Gastrocnemius medialis (tissue), 4 donors: Measurements from ENCODE around the gene CCDC51. TPM values are rescaled to one million over a fixed set of nuclear protein-coding genes. Genes with fewer than 3 reads are reported as not detected.
"Not testable (repeated sequence)": the region's sequence is repeated elsewhere in the genome, so short reads cannot be mapped to it uniquely, and the experiment has no call there.

Experiments used
- ATAC-seq, 2 donors: fragments of 150-250 bp; one replicate each; pipeline ENCODE4 v1.9.1; 2016
- DNase-seq, 2 donors: peaks; one replicate each; pipeline ENCODE4 v3.0.0-alpha.2; 2019
- H3K27ac ChIP-seq, 4 donors: fragments of 200-600 bp; sonication (generic); 1 replicate in 1 of 4; 2 replicates in 3 of 4; pipeline ENCODE4 v1.5.1; 2016 to 2018; ENCODE audit warnings: mild to moderate bottlenecking in 2 of 4, moderate library complexity in 1 of 4
- H3K27me3 ChIP-seq, 3 donors: fragments of 200-600 bp; sonication (generic) in 2 of 3; 1 replicate in 1 of 3; 2 replicates in 2 of 3; pipeline versions ENCODE4 v1.5.1 to v1.6.0; 2016 to 2019; ENCODE audit warnings: mild to moderate bottlenecking in 1 of 3, moderate library complexity in 1 of 3
- H3K36me3 ChIP-seq, 2 donors: fragments of 200-600 bp; sonication (generic) in 1 of 2; one replicate each; pipeline ENCODE4 v1.5.1; 2017 to 2018
- H3K4me1 ChIP-seq, 2 donors: fragments of 200-600 bp; sonication (generic) in 1 of 2; one replicate each; pipeline ENCODE4 v1.5.1; 2016 to 2017; ENCODE audit warnings: mild to moderate bottlenecking in 2 of 2
- H3K4me3 ChIP-seq, 4 donors: fragments of 200-600 bp; sonication (generic) in 3 of 4; 1 replicate in 1 of 4; 2 replicates in 3 of 4; pipeline ENCODE4 v1.5.1; 2016 to 2019; ENCODE audit warnings: mild to moderate bottlenecking in 2 of 4
- H3K9me3 ChIP-seq, 3 donors: fragments of 200-600 bp; sonication (generic) in 2 of 3; 1 replicate in 1 of 3; 2 replicates in 2 of 3; pipeline ENCODE4 v1.5.1; 2016 to 2019
- POLR2A ChIP-seq, 2 donors: fragments of 450-650 bp; IDR thresholded peaks; one replicate each; pipeline ENCODE4 v1.6.1; 2017; ENCODE audit warnings: antibody characterized with exemption in 2 of 2, mild to moderate bottlenecking in 2 of 2, moderate library complexity in 2 of 2
- in situ Hi-C, 4 donors: fragments of 200-750 bp; cut with MboI; loops; one replicate each; pipeline versions ENCODE4 v1.15.0 to v1.8.0; 2017; ENCODE audit warnings: low sequenced_read_pairs in 4 of 4
- intact Hi-C: fragments of 100-400 bp; cut with DNase I; formaldehyde crosslinking; loops from one replicate; pipeline ENCODE4 v1.15.1; 2023; ENCODE audit warnings: low total_unique reads
- total RNA-seq, 4 donors: library from RNA; depleted of rRNA; stranded (reverse); fragments of >200 nt; gene quantifications; one replicate each; pipeline versions ENCODE4 v1.1.0 to v1.2.3, GENCODE V29; 2016
- TF ChIP-seq, protein P1 (sequence below), 5 experiments: fragments of 450-650 bp in 3 of 5; fragments of 200-600 bp in 2 of 5; sonication (generic) in 2 of 5; IDR thresholded peaks in 4 of 5; conservative IDR thresholded peaks in 1 of 5; 1 replicate in 4 of 5; 2 replicates in 1 of 5; pipeline ENCODE4 v1.5.1; 2016 to 2019; ENCODE audit warnings: antibody characterized with exemption in 5 of 5, mild to moderate bottlenecking in 3 of 5, moderate library complexity in 3 of 5

CCDC51 gene
- total RNA-seq, 4 donors from 2014 or later, result 4.9 to 12.2 (median 9.9) TPM

DNA sequence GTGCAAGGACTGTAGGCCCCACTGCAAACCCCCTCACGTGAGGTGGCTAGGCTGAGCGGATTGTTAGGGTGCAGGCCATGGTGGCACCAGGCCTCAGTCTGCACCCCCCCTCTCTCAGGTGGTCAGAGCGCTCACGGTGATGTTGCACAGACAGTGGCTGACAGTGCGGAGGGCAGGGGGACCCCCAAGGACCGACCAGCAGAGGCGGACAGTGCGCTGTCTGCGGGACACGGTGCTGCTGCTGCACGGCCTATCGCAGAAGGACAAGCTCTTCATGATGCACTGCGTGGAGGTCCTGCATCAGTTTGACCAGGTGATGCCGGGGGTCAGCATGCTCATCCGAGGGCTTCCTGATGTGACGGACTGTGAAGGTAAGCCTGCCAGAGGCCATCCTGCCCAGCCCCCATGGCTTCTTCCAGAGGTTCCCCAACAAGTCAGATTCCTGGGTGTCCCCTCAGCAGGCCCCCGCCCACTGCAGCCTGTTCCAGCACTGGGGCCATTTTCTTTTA lies 24.8 kb upstream of the CCDC51 start:
- no peak for DNase-seq
- in situ Hi-C loops (loop anchor here in 3 of 4 donors (5.0 to 10.0 kb wide), 3 partner anchors 80 to 93 kb away; partner anchors contain the start of gene PFKFB4 (in 1 of the 3)), intact Hi-C loops (loop anchor here (1.0 to 5.0 kb wide), 4 partner anchors 43 to 223 kb away; partner anchors contain the start of genes NCKIPSD and UQCRC1)
- ATAC-seq, result no peak
- H3K4me3 ChIP-seq, result no peak overlapping the region
- H3K27ac ChIP-seq, result peak overlapping the region; percentile 99 to 100 (median 100)
- H3K36me3 ChIP-seq, result peaks cover 0 to 32% of the 10 kb centered on the region in 2 donors
- H3K9me3 ChIP-seq, result no peaks in the 10 kb centered on the region
- H3K4me1 ChIP-seq, result peaks cover 33 to 34% of the 10 kb centered on the region in 2 donors
- TF ChIP-seq, protein P1, sequence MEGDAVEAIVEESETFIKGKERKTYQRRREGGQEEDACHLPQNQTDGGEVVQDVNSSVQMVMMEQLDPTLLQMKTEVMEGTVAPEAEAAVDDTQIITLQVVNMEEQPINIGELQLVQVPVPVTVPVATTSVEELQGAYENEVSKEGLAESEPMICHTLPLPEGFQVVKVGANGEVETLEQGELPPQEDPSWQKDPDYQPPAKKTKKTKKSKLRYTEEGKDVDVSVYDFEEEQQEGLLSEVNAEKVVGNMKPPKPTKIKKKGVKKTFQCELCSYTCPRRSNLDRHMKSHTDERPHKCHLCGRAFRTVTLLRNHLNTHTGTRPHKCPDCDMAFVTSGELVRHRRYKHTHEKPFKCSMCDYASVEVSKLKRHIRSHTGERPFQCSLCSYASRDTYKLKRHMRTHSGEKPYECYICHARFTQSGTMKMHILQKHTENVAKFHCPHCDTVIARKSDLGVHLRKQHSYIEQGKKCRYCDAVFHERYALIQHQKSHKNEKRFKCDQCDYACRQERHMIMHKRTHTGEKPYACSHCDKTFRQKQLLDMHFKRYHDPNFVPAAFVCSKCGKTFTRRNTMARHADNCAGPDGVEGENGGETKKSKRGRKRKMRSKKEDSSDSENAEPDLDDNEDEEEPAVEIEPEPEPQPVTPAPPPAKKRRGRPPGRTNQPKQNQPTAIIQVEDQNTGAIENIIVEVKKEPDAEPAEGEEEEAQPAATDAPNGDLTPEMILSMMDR (IDR thresholded peaks at IDR 0.05 in 4 of 5, conservative IDR thresholded peaks at IDR 0.05 in 1 of 5), result no peak
- no peaks in the 10 kb centered on the region for H3K27me3 ChIP-seq

DNA sequence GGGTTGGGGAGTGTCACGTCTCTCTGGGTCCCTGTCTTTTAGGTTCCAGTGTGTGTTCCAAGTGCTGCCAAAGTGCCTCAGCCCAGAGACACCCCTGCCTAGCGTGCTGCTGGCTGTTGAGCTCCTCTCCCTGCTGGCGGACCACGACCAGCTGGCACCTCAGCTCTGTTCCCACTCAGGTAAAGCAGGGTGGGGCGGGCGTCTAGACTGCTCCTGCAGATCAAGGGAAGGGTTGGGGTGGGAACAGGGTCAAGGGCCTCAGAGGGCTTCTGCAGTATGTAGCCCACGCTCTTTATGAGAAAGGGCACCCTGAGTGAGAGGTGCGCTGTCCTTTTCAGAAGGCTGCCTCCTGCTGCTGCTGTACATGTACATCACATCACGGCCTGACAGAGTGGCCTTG lies 23.8 kb upstream of the CCDC51 start:
- peaks cover 30 to 33% of the 10 kb centered on the region in 2 donors for H3K4me1 ChIP-seq
- ATAC-seq, result no peak
- H3K4me3 ChIP-seq, result no peak overlapping the region
- H3K36me3 ChIP-seq, result peaks cover 0 to 40% of the 10 kb centered on the region in 2 donors
- in situ Hi-C loops, result loop anchor here in 2 of 4 donors (5.0 to 10.0 kb wide), 2 partner anchors 81 to 84 kb away; no protein-coding TSS in a partner anchor
- no peaks in the 10 kb centered on the region for H3K9me3 ChIP-seq
- H3K27me3 ChIP-seq, result no peaks in the 10 kb centered on the region
- intact Hi-C loops, result no loop called here
- no peak for DNase-seq
- H3K27ac ChIP-seq, result no peak overlapping the region
- TF ChIP-seq, protein P1 (IDR thresholded peaks at IDR 0.05 in 4 of 5, conservative IDR thresholded peaks at IDR 0.05 in 1 of 5), result no peak
- no peak for TF ChIP-seq POLR2A (IDR thresholded peaks at IDR 0.05)

DNA sequence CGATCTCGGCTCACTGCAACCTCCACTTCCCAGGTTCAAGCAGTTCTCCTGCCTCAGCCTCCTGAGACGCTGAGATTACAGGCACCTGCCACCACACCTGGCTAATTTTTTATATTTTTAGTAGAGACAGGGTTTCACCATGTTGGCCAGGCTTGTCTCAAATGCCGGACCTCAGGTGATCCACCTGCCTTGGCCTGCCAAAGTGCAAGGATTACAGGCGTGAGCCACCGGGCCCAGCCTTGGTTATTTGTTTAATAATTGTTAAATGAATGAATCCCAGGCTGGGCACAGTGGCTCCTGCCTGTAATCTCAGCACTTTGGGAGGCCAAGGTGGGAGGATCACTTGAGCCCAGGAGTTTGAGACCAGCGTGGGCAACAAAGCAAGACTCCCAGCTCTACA lies 21.8 kb upstream of the CCDC51 start:
- intact Hi-C loops, result not testable (repeated sequence)

DNA sequence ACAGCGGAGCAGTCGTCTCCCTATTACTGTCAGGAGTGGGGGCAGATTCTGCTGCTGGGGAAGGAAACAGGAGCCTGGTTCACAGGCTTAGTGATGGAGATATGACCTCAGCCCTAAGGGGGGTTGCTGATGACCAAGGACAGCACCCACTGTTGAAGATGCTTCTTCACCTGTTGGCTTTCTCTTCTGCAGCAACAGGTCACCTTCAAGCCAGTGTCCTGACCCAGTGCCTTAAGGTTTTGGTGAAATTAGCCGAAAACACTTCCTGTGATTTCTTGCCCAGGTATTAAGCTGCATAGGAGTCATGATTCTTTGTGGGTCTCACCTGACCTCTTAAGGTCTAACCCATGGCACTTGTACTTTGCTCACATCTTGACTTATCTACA lies 20.6 kb upstream of the CCDC51 start:
- TF ChIP-seq POLR2A (IDR thresholded peaks at IDR 0.05), result no peak
- TF ChIP-seq, protein P1 (IDR thresholded peaks at IDR 0.05 in 4 of 5, conservative IDR thresholded peaks at IDR 0.05 in 1 of 5), result no peak
- in situ Hi-C loops (loop anchor here in 2 of 4 donors (5.0 to 10.0 kb wide), 2 partner anchors 84 to 87 kb away; no protein-coding TSS in a partner anchor), intact Hi-C loops (no loop called here)
- DNase-seq, result no peak
- Histone ChIP-seq H3K36me3 (peaks cover 0 to 59% of the 10 kb centered on the region in 2 donors), H3K4me3 (no peak overlapping the region), H3K4me1 (peaks cover 5 to 7% of the 10 kb centered on the region in 2 donors), H3K27me3 (no peaks in the 10 kb centered on the region), H3K9me3 (no peaks in the 10 kb centered on the region), H3K27ac (no peak overlapping the region)
- ATAC-seq, result no peak

More for the DNA sequence above, 21.8 kb upstream of the CCDC51 start:
- not testable (repeated sequence) for ATAC-seq, H3K4me3 ChIP-seq, H3K9me3 ChIP-seq, H3K27me3 ChIP-seq, H3K27ac ChIP-seq, DNase-seq
- Histone ChIP-seq H3K4me1 (peaks cover 10 to 14% of the 10 kb centered on the region in 2 donors), H3K36me3 (peaks cover 0 to 47% of the 10 kb centered on the region in 2 donors)
- in situ Hi-C loops, result loop anchor here in 2 of 4 donors (5.0 to 10.0 kb wide), 2 partner anchors 83 to 86 kb away; no protein-coding TSS in a partner anchor

DNA sequence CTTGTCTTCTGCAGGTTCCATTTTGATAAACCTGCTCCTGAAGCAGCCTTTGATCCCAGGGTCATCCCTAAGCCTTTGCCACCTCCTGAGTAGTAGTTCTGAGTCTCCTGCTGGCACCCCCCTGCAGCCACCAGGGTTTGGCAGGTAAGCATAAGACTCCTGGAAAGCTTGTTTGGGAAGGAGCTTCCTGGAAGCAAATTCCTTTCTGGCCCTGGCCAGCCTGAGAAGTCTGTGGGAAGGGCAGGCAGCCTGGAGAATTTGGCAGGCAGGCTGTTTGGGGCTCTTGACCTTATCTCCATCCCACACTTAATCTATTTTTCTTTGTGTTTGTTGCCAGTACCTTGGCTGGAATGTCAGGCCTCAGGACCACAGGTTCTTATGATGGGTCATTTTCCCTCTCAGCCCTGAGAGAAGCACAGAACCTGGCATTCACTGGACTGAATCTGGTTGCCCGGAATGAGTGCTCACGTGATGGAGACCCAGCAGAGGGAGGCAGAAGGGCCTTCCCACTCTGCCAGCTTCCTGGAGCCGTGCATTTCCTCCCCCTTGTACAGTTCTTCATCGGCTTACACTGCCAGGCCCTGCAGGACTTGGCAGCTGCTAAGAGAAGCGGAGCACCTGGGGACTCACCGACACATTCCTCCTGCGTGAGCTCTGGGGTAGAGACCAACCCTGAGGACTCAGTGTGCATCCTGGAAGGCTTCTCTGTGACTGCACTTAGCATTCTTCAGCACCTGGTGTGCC lies 20.0 kb upstream of the CCDC51 start:
- H3K4me1 ChIP-seq, result peaks cover 1% of the 10 kb centered on the region in 2 donors
- DNase-seq (no peak), ATAC-seq (no peak)
- H3K27ac ChIP-seq, result no peak overlapping the region
- in situ Hi-C loops (loop anchor here in 3 of 4 donors (5.0 to 10.0 kb wide), 2 partner anchors 85 to 87 kb away; no protein-coding TSS in a partner anchor), intact Hi-C loops (no loop called here)
- H3K27me3 ChIP-seq, result no peaks in the 10 kb centered on the region
- no peak overlapping the region for H3K4me3 ChIP-seq
- H3K9me3 ChIP-seq, result no peaks in the 10 kb centered on the region
- TF ChIP-seq, protein P1 (IDR thresholded peaks at IDR 0.05 in 4 of 5, conservative IDR thresholded peaks at IDR 0.05 in 1 of 5), result no peak
- TF ChIP-seq POLR2A (IDR thresholded peaks at IDR 0.05), result no peak
- peaks cover 0 to 65% of the 10 kb centered on the region in 2 donors for H3K36me3 ChIP-seq
